ENCODE data around the gene MOB3B.
"Not testable (repeated sequence)": the region's sequence is repeated elsewhere in the genome, so short reads cannot be mapped to it uniquely, and the experiment has no call there.

The MOB3B gene

DNA sequence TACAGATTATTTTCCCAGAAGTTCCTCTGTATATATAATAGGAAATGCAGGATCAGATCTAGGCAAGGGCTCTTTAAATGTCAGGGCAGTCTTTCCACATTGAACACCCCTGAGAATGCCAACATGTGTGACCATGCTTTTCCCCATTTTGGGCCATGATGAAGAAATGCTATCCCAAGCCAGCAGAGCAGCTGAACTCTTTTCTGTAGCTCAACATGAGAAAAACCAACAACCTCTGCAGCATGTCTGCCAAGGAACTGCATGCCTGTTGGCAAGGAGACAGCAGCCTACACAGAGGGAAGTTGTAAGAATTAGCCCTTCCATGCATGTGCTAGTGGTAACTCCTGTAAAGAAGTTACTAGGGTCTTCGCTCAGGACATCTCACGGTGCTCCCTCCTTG, 15.1 kb downstream of the MOB3B start:
- DNase-seq: no peak

DNA sequence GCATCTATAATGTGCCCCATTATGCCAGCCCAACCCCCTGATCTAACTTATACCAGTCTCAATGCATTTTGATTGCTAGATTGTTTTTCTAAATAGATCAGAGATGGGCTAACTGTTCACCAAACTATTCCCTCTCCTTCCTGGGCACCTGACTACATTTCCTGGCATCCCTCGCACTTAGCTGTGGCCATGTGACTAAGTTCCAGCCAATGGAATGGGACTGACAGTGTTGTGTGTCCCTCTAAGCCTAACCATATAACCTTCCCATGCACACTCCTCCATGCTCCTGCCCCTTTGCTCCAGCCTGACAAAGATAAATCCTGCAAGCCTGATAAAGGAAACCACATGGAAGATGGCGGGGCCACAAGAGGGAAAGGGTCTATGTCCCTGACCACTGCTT, 17.8 kb downstream of the MOB3B start:
- no peak for DNase-seq

DNA sequence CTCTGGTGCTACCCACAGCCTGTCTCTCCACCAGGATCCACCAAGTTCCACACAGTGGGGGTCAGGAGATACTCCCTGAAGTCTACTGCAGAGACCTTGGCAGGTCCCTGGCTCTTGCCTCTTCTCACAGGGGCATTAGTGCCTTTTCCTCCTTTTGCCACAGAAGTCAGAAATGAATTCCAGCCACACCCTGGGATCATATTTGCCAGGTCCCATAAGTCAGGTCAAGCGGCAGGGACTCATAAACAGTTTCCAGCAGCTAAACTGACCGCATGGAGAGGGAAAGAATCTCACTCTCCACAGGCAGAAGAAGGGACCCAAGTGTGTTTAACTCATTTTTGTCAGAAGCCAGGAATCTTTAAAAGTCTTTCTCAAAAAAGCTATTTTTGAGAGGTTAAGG, 18.8 kb downstream of the MOB3B start:
- no peak for DNase-seq

DNA sequence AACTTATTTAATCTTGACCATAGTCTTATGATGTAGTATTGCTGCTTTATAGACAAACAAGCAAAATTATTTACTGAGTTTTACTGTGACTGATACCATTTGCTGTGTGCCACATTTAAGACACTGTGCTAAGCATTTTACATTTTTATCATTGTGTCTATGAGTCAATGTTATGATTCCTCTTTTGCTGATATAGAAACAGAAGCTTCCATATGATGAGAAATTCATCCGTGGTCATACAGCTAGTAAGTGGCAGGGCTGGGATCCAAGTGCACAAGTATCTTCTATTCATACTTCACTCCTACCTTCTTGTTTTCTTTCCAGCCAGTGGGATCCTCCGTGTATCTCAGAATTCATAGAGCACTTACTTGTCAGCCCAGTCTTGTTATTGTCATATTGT, 22.6 kb downstream of the MOB3B start:
- no peak for DNase-seq

DNA sequence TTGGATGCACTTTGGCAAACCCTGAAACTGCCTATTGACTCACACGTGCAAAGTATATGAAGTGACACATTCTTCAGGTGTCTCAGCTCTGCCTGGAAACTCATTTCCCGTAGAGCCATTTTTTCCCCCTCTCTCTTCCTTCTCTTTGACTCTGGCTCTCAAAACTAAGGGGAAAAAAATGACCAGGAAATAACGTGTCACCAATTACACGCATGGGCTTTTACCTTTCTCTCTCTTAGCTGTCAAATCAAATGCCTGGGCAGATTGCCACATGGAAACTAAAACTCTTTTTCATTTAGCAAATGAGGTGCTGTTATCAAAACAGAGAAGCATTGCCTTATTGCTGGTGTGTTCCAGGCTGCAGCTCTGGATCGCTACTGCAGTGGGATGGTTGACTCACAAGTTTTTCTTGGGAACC, 23.9 kb downstream of the MOB3B start:
- no peak for DNase-seq

DNA sequence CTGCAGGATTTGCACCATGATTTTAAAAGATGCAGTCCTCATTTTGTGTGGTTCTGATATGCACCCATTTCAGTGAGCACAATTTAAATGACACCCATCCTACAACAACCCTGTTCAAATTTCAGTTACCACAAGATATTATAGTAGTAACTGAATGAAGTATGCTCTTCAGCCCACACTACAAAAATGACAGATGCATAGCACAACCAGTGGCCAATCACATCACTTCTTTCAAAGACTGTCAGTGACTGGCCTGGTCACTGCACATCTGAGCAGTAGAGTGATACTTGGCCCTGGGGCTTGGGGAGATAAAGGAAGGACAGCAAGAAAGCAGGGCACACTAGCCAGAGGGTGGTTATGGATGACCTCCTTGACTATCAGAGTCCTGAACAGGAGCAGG, 25.4 kb downstream of the MOB3B start:
- no peak for DNase-seq

DNA sequence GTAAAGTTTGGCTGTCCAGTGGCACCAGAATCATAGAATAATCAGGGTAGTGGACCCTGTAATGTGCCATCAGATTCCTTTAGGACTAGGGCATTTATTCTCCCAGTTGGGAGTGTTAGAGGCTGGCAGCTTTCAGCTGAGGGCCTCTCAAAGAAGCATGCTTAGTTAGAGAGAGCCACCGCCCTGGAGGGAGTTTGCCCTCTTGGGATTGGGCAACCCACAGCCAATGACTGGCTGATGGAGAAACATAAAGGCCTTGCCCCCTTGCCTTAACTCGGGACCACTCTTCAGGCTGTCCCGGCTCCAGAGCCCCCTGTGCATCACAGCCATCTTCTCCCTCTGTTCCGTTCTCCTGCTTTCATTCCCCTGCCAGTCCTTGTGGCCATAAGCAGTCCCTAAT, 26.0 kb downstream of the MOB3B start:
- no peak for DNase-seq

DNA sequence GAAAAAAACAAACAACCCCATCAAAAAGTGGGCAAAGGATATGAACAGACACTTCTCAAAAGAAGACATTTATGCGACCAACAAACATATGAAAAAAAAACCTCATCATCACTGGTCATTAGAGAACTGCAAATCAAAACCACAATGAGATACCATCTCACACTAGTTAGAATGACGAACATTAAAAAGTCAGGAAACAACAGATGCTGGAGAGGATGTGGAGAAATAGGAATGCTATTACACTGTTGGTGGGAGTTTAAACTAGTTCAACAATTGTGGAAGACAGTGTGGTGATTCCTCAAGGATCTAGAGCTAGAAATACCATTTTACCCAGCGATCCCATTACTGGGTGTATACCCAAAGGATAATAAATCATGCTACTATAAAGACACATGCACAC, 28.7 kb downstream of the MOB3B start:
- DNase-seq: not testable (repeated sequence)

DNA sequence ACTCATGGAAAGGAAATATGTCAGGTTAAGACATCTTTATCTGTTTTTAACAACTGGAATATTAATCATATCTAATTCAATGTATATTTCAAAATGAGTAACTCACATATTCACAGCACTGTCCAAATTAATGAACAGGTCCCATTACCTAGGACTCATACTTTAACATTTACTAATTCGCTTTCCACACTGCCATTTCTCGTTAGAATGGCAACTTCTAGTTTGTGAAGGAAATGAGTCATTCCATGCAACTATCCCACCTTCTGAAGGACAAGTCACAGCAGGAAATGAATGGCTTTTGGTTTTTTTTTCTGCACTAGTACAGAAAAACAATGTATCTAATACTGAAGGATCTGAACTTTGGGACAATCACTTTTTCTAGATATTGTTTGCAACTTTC, 30.2 kb downstream of the MOB3B start:
- no peak for DNase-seq

DNA sequence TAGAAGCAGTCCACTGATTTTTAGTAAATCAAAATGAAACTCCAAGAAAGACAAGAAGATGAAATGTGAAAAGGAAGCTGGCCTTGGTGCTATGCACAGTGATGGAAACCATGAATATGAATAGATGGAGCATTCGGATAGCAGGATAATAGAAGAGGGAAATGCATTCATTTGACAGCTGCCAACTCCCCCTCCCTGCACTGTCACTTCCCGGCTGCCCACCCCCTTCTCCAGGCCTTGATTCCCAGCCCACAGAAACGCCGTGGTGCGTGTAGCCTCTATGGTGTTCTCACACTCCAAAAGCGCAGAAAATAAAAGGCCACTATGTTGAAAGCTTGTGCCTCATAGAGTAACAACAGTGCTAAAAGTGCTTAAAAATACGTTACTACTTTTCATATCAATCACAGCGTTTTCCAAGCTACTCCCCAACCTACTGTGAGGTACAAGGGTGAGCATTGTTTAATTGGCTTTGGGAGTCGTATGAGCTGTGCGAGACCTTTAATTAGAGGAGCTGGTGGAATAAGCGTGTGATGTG, 31.7 kb downstream of the MOB3B start:
- no peak for DNase-seq

DNA sequence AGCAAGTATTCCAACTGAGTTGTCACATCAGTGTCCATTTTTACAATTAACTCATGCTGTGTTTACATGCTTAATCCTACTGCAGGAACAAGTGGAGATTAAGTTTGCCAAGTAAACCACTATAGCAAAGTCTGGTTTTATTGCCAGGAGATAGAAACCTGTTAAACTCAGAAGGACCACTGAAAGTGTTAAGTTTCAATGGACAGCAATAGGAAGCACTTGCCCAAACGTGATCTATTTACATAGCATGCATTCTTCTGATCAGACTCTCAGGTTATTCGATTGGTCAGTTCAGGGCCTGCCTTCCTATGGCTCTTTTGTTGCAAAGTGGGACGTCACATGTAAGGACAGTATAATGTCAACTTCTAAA, 33.5 kb downstream of the MOB3B start:
- DNase-seq: no peak

DNA sequence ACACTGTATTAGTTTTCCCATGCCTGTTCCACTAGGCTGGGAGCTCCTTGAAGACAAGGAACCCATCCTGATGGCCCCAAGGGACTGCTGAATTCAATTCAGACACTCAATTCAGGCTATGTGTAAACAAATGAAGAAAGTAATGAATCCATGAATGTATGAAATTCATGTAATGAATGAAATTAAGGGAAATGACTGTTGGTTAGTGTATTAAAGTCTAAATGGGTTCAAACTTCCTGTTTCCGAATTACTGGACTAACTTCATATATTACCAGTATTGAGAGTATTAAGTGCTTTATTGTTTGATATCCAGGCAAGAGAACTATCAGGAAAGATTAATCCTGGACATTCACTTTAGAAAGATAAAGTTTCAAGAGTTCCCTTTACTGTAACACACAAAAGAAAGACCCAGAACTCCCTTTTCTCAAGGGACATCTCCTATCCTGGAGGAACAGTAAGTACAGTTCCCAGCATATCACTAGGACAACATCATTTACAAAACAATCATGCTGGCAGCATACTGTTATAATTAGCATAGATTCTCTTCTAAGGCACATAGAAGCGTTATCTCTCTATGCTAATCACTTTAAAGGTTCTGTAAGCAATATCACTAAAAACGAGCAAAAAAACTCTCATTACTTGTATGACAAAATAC, 34.0 kb downstream of the MOB3B start:
- no peak for DNase-seq

DNA sequence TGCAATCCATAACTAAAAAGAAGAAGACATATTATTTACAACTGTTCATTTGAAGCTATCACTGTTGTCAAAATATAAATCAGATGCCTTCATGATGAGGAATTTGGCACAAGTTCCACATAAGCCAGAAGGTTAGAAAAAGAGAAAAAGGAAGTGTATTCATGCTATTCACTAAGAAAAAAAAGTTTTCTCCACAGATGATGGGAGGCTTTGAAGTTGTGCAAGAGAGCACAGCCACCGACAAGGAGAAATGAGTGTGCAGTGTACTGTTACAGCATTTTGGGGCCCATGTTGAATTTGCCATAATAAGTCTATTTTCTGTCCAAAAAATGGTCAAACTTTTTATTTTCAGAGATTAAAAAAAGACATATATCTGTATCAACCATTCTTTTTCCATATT, 38.5 kb downstream of the MOB3B start:
- DNase-seq: no peak

DNA sequence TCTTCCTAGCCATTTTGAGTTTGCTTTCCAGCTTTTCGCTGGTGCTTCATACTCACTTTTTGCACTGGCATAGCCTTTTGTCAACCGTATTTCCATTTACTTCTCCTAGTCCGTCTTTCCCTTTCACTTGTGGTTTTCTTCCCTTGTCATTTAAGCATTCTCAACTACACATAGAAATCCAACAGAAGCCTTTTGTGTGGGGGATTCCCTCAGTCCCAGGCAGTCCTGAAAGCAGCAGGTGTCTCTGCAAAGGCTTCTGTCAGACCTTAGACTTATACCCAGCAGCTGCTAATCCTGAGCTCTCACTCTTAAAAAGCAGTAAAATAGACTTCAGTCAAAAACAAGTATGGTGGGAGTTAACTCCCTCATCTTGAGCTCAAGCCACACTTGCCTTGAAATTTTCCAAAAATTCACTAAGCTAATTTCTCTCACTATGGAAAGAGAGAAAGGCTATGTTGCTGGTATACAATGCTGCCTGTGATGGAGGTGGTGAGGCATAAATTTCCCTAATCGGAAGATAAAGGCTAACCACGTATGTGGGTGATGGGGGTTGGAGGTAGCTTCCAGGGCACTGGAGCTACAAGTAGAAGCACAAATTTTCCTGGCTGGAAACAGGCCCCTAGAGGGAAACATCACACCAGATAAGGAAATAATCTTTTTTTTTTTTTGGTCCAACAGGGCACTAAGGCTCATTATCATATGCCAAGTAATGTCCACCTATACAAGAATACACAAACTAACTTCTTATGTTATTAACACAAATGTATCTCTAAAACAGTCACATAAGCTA, 40.3 kb downstream of the MOB3B start:
- no peak for DNase-seq

DNA sequence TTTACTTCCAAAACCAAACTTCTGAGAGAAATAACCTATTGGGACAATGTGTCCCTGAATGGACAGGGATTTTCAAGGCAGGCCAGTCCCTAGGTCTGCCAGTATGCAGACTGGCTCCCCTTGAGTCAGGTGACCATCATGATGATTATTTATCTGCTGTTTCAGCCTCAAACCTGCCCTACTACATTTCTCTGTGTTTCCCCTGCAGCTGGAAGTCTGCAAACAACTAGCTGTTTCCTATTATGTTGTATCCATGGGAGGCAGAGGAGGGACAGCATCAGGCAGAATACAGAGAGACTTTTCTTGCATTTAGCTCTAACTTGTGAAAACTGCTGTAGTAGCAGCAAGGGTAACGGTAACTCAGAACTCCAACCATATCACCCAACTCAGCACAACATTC, 41.7 kb downstream of the MOB3B start:
- DNase-seq: no peak

DNA sequence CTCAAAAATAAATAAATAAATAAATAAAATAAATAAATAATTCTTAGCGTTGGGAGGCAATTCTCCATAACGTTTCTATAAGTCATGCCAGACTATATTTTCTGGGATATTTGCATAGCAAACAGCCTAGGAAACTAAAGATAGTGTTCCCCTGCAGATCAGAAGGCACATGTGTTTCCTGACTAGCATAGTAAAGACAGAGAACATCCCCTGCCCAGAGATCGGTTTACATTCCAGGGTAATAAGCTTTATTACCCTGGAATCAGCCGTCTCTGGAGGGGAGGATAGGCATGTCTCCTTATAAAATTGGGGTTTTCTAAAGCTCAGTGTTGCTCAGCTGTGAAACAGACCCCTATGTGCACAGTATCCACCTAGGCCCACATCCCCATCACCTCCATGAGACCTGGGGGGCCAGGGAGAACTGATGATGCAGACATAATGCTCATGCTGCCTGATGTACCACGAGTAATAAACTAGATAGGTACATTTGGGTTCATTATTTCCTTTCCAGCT, 42.4 kb downstream of the MOB3B start:
- no peak for DNase-seq

DNA sequence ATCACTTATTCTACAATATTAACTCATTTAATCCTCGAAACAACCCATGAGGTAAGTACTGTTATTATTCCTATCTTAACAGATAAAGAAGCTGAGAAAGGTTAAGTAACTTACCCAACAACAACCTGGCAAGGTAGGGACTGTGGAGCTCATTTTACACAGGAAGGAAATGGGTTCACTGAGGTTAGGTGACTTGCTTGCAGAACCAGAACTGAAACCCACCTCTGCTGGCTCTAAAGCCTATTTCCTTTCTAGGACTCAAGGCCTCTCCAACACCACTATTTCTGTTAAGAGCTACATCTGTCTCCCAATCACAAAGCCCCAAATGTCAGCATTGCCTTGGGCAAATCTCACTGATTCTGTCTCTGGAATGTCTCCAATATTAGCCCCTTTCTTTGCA, 44.5 kb downstream of the MOB3B start:
- DNase-seq: no peak

DNA sequence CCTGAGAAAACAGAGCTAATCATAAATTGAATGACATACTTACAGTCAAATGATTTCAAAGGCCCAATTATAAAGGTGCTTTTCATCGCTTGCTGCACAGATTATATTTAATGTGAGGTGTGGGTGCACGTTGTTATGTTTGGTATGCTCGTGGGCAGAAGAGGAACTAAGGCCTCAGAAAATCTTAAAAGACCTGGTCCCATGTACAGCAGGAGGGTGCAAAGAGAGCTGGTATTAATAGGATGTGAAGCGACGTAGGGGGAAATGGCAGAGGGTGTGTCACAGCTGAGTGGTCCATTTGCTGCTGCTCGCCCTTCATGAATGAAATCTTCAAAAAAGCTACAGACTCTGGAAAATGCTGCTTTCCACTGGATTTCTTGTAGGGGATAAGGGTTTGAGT, 46.0 kb downstream of the MOB3B start:
- DNase-seq: no peak

DNA sequence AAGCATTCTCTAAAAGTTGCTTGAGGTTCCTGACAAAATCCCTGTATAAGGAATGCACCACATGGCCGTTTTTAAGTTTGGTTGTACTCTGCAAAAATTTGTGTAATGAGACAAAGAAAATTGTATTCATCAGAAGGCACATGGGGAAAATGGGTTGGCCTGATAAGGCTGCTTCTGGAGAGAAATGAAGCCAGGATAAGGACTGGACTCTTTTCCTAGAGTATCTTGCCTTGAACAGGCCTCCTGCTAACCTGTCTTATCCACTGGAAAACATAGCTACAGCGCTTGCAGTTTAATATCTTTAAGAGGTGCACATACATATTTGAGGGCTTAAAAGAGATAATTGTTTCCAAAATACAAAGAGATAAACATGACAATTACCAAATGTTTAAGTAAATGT, 46.9 kb downstream of the MOB3B start:
- DNase-seq: no peak

DNA sequence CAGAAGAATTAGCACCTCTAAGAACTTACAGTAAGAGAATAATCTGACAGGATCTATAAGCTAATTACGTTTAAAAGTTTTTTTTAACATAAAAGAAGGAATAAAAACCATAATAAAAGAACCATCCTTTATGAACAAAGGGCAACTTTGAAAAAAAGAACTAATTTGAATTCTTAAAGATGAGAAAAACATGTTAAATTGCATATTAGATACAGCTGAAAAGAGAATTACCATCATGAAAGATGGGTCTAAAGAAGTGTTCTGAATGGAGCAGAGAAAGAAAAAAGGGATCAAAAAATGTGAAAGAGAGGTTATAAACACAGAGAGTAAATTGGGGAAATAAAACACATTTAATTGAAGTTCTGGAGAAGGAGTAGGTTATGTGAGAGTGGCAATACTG, 51.3 kb downstream of the MOB3B start:
- no peak for DNase-seq

DNA sequence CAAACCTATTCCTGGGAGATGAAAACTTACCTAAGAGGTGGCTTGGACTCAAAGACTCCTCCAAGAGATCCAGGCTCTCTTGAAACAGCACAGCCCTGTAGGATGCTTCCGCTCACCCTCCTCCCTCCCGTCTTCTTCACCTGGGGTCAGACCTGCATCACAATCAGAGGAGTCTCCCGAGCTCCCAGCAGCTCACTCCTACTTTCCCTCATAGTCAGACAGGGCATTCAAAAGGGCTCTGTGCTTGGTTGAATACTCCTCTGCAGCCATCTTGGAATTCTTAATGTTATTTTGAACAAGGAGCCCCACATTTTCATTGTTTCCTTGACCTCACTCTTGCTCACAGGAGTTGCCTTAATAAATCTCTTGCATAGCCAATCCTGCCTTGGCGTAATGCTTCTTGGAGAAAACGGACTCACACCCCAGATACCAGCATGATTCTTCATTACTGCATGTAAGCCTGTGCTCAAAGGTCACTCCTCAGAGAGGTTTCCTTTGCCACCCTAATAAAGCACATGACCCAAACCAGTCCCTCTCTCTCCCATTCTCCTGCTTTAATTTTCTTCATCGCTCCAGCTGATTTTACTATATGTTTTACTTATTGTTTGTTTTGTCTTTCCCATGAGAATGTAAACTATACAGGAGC, 52.6 kb downstream of the MOB3B start:
- no peak for DNase-seq

DNA sequence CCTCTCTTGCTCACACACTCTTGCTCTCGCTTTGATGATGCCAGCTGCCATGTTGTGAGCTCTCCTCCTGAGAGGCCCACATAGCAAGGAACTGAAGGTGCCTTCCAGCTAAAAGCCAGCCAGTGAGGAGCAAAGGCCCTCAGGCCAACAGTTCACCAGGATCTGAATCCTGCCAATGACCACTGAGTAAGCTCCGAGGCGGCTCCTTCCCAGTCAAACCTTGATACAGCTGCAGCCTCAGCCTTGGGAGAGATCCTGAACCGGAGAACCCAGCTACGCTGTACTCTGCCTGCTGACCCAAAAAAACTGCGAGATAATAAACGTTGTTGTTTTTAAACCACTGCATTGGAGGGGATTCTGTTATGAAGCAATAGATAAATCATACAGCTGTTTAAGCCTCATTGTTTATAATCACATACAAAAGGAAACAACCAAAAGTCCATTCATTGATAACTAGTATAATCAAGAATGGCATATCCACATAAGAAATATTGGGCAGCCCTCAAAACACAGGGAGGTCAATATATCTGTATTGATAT, 54.5 kb downstream of the MOB3B start:
- no peak for DNase-seq

DNA sequence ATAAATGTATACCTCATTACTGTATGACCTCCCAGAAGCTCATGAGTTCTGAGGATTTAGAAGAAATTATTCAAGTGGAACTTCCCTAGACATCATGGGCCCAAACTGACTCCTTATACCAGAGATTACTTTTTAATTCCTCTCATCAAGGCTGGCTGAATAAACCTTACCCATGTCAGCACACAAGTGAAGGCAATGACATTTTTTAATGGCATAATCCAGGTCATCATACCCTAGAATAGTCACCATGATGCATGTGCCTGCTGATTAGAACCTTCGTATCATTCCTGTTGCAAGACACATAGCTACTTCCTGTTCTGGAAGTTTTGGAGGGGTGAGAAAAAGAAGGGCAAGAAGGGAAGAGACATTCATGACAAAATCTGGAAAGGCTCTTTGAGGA, 55.3 kb downstream of the MOB3B start:
- no peak for DNase-seq

DNA sequence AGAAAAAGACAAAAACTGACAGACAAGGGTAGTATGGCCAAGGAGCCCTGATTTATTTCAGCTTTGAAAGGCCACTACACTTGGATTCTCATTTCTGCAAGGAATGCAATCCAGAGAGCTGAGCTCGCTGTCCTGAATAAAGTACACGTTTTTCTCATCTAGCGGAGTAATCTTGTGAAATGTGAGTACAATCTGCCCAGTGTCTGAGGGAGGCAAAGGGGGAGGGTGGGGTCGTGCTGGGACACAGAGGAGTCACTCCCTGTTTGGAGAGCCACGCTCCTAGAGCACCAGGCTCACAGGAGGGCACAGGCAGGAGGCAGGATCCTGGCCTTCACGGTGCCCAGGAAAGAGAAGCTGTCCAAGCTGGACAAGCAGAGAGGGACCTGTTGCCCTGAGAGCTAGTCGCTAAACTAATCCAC, 56.5 kb downstream of the MOB3B start:
- DNase-seq: no peak

Data from activated CD4-positive, alpha-beta T cell treated with anti-CD3 and anti-CD28 coated beads for 1 hour (primary cell).